ENCODE data around the gene GABBR2.

The GABBR2 gene

GRCh38 chr9:98409719-98410118 is 299.0 kb downstream of the GABBR2 start:
- no peak for DNase-seq (ENCODE audit: low read depth)
- TF ChIP-seq CTCF (conservative IDR thresholded peaks at IDR 0.05; ENCODE audit: low read depth, low read length), result no peak
- no peak overlapping the region for H3K4me3 ChIP-seq (ENCODE audit: low read depth, low read length)

GRCh38 chr9:98406469-98406868 is 302.3 kb downstream of the GABBR2 start:
- no peak overlapping the region for H3K4me3 ChIP-seq (ENCODE audit: low read depth, low read length)
- no peak for TF ChIP-seq CTCF (conservative IDR thresholded peaks at IDR 0.05; ENCODE audit: low read depth, low read length)
- DNase-seq (ENCODE audit: low read depth), result no peak

- TF ChIP-seq CTCF (conservative IDR thresholded peaks at IDR 0.05; ENCODE audit: low read depth, low read length), result no peak
- no peak overlapping the region for H3K4me3 ChIP-seq (ENCODE audit: low read depth, low read length)
These were observed 304.5 kb downstream of the GABBR2 start for GRCh38 chr9:98404237-98404636.

GRCh38 chr9:98403715-98404114 is 305.0 kb downstream of the GABBR2 start:
- DNase-seq (ENCODE audit: low read depth), result no peak
- TF ChIP-seq CTCF (conservative IDR thresholded peaks at IDR 0.05; ENCODE audit: low read depth, low read length), result no peak
- no peak overlapping the region for H3K4me3 ChIP-seq (ENCODE audit: low read depth, low read length)

More at GRCh38 chr9:98404237-98404636, 304.5 kb downstream of the GABBR2 start:
- no peak for DNase-seq (ENCODE audit: low read depth)

- DNase-seq (ENCODE audit: low read depth), result no peak
- no peak for TF ChIP-seq CTCF (conservative IDR thresholded peaks at IDR 0.05; ENCODE audit: low read depth, low read length)
- H3K4me3 ChIP-seq (ENCODE audit: low read depth, low read length), result no peak overlapping the region
These were observed 306.5 kb downstream of the GABBR2 start for GRCh38 chr9:98402019-98402840.

GRCh38 chr9:98401140-98402018 is 307.4 kb downstream of the GABBR2 start:
- no peak for TF ChIP-seq CTCF (conservative IDR thresholded peaks at IDR 0.05; ENCODE audit: low read depth, low read length)
- H3K4me3 ChIP-seq (ENCODE audit: low read depth, low read length), result no peak overlapping the region
- DNase-seq (ENCODE audit: low read depth), result peak; percentile 42
